ENCODE measurements around the gene LYRM4.
"Not testable (repeated sequence)": the region's sequence is repeated elsewhere in the genome, so short reads cannot be mapped to it uniquely, and the experiment has no call there.

The LYRM4 gene

DNA sequence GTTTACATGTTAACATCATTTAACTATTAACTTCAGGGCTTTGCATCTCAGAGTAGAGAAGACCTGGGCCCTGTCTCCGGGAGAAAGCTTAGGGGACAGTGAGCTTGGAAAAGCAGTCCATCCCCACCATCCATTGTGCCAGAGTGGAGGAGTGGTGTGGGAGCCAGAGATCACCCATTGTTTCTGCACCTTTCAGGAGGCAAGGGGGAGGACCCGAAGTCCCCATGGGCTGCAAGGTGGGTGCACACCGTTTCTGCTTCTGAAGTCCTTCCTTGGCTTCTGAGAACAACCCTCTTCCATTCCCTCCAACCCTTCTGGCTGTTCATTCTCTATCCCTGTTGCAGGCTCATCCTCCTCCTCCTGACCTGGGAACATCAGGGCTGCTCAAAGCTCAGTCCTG, 179.6 kb downstream of the LYRM4 start:
- DNase-seq (ENCODE audit: low read depth), result no peak

DNA sequence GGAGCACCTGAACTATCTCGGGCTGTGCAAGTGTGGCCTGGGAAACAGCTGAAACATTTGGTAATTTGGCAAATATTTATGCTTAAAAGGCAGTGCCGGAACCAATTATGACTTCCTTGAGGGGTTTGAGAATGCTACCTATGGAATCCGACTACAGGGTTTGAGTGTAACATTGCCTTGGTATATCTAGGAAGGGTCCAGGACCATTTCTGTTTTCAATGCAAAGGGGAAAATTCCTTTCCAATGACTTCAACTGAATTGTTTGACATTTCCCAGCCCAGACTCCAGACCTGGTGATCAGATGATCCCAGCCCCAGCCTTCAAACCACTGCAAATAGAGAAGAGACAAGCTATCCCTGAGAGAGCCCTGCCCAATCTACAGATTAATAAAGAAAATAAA, 180.2 kb downstream of the LYRM4 start:
- DNase-seq (ENCODE audit: low read depth), result no peak

DNA sequence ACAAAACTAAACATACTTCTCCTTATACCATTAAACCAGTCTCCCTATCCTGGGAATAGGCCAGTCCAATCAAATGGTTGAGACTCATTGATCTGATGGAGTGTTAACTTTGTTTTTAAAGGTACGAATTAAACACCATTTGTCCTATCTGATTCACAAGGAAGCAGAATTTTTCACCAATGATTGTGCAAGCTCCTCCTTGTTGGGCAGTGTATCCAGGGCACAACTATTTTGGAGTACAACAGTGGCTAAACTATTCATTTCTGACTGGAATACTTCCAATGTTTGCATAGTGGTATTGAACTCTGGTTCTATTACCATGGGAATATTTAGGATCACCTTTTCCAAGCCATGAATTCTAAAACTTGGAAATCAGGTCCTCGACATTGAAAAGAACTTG, 181.1 kb downstream of the LYRM4 start:
- DNase-seq (ENCODE audit: low read depth), result no peak

DNA sequence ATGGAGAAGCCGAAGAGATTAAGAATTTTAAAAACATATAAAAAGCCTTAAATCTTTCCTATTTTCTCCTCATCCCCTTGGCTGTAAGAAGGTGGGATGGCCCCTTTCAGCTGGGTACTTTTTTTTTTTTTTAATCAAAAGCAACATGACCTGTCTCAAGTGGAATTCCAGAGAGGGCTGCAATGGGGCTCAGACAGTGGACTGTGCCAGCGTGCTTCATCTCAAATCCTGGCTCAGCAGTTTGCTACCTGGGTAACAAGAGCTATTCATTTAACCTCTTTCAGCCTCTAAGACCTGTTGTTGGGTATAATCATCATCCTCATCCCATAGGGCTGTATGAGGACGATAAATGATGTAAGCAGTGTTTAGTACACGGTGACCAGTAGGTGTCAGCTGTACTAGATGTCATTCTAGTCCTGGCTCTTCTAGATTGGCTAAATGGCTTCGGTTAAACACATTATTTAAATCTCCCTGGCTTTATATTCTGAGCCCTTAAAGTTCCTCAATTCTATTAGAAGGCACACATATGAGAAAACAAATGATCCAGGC, 182.6 kb downstream of the LYRM4 start:
- DNase-seq (ENCODE audit: low read depth), result no peak

DNA sequence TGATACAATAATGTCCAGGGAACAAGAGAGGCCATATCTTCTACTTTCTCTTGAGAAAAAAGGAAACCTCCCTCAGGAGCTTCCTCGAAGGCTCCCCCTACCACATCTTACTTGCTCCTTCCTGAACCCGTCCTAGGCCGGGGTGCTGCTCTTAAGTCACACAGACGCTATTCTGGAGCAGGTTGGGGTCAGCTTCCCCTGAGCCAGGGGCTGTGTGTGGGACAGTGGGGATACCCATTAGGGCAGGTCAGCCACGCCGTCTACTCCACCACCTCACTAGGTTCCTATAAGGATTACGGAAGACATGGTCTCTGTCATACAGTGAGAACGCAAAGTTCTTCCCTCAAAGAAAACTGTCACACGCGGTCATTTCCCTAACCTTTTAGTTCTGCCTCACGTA, 183.8 kb downstream of the LYRM4 start:
- DNase-seq (ENCODE audit: low read depth), result no peak

DNA sequence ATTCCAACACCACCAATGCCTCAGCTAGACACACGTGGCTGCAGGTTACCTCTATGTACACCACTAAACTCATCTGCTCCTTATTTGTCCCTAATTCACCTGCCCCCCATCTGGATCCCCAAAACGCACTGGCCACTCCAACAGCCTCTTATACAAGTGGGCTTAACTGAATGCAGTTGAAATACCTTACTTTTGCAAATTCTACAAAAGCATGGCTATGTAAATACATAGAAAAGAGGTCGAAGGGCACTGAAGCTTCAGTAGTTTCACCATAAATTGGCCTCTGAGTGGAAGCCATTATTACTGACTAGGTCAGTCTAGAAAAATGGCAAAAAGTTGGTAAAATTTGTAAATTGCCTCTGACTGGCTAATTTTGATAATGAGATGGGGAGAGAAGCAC, 186.8 kb downstream of the LYRM4 start:
- no peak for DNase-seq (ENCODE audit: low read depth)

DNA sequence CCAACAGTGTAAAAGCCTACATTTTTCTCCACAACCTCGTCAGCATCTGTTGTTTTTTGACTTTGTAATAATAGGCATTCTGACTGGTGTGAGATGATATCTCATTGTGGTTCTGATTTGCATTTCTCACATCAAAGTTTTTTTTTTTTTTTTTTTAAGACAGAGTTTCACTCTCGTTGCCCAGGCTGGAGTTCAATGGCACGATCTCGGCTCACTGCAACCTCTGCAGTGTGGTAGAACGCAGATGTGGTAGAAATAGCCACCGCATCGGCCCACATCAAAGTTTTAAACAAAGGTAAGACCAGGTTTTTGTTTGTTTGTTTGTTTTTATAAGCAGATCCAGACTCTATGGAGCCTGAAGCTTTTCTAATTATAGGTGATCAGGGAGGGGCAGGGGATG, 188.3 kb downstream of the LYRM4 start:
- DNase-seq (ENCODE audit: low read depth), result no peak

DNA sequence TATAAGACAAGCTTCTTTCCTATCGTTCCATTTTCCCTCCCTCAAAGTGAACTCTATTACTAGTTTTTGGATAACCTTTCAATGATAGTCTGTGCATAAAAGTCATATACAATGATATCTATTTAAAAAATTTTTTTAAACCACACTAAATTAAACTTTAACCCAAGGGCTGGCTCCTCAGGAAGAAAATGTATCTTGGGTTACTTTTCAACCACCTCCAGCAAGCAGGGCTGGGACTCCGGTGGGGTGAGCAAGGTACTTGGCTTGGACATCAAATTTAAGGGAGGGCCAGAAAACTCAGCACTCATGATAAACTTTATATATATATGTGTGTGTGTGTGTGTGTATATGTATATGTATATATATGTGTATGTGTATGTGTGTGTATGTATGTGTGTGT, 189.5 kb downstream of the LYRM4 start:
- DNase-seq (ENCODE audit: low read depth), result no peak

DNA sequence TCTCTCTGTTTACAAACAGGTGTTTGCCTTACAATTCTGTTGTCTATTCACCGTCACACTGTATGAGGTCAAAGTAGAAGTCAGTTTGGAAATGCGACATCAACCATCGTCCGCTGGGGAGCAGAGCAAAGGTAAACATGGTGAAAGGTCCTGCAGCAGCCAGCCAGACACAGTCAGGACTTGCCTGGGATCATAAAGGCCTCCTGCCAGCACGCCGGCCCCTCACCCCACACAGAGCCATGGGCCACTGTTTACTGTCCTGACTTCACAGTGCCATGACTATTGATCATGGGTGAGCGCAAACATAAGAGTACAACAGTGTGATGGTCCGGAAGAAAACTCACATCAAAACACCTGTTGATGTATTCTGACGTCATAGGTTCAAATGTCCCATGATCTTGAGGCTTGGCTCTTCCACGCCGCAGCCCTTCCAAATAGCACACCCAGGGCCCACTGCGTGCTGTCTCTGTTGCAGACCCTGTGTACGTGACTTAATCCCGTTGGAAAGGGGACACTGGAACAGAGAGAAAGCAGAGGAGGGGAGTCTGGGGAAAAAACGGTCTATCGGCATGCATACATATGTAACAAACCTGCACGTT, 192.5 kb downstream of the LYRM4 start:
- DNase-seq (ENCODE audit: low read depth), result no peak

DNA sequence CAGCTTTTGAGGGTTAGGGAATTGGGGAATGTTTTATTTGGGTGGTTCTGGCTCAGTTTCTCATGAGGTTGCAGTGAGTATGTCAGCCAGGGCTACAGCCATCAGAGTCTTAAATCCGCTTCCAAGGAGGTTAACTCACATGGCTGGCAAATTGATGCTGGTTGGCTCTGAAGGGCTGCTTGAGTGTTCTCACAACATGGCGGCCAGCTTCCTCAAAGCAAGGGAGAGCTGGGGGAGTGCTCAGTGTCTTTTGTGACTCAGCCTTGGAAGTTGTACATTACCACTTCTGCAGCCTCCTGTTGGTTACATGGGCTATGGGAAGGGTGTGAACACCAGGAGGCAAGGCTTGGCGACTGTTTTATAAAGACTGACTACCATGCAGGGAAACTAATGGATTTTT, 193.4 kb downstream of the LYRM4 start:
- DNase-seq (ENCODE audit: low read depth), result no peak

DNA sequence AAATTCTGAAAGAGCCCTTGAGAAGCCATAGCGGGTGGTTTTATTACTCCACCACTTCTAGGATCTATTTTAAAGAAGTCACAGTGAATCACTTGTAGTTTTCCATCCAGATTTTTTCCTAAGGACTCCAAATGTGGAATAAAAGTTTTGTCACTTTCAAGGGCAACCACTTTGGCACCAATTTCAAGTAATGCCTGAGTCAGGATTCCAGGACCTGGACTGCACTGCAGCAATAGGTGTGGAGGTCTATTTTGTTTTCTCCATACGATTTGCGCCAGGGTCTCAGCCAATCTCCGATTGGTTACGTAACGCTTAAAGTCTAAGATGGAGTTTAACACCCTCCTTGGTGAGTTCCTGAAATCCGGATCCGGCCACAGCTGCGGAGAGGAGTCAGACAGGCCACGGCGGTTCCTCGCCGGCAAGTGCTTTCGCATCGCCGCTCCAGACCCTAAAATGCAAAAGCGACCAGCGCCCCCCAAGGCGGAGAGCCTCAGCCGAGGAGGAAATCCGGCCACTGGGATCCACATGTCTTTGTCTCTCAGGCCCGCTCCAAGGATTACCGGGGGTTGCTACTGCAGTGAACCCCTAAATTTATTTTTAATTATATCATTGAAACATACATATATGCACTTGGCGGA, 194.2 kb downstream of the LYRM4 start:
- no peak for DNase-seq (ENCODE audit: low read depth)

DNA sequence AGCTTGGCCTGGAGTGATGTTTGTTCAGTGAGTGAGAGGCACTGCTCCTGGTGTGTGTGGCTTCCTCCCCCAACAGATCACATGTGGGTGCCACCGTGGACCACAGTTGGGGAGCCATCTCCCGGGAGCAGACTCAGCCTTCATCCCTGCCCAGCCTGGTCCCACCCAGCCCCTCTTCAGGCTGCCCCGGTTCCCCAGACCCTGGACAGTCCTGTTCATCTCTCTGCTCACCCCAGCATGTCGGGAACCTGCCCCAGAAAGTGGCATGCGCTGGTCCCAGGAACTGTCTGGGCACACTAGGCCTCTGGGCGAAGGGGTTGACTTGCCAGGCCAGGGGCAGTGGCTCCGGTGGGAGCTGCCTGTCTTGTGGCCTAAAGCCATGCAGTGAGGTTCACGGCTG, 197.1 kb downstream of the LYRM4 start:
- no peak for DNase-seq (ENCODE audit: low read depth)

DNA sequence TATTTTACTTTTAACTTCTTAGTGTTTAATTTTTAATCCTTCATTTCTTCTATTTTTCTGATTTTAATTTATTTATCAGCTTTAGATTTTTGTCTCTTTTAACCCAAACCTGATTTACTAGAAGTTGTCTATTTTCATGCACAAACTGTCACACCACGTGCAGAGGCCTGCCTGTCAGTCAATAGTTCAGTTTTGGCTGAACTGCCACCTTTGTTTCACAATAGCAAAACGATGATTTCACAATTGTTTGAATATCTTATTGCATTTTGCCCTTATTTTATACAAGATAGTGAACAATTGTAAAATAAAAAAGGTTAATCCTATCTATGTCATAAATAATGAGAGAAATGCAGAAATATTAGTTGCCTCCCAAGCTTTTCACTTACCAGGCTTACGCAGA, 199.6 kb downstream of the LYRM4 start:
- DNase-seq (ENCODE audit: low read depth), result no peak

DNA sequence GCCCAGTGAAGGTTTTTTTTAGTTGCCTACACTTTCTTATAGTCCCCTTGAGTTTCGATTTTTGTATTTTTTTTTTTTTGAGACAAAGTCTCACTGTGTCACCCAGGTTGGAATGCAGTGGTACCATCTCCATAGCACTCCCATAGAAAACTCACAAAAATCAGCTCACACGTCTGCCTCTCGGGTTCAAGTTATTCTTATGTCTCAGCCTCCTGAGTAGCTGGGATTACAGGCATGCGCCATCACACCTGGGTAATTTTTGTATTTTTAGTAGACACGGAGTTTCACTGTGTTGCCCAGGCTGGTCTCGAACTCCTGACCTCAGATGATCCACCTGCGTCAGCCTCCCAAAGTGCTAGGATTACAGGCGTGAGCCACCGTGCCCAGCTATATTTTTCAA, 200.3 kb downstream of the LYRM4 start:
- DNase-seq (ENCODE audit: low read depth), result not testable (repeated sequence)

DNA sequence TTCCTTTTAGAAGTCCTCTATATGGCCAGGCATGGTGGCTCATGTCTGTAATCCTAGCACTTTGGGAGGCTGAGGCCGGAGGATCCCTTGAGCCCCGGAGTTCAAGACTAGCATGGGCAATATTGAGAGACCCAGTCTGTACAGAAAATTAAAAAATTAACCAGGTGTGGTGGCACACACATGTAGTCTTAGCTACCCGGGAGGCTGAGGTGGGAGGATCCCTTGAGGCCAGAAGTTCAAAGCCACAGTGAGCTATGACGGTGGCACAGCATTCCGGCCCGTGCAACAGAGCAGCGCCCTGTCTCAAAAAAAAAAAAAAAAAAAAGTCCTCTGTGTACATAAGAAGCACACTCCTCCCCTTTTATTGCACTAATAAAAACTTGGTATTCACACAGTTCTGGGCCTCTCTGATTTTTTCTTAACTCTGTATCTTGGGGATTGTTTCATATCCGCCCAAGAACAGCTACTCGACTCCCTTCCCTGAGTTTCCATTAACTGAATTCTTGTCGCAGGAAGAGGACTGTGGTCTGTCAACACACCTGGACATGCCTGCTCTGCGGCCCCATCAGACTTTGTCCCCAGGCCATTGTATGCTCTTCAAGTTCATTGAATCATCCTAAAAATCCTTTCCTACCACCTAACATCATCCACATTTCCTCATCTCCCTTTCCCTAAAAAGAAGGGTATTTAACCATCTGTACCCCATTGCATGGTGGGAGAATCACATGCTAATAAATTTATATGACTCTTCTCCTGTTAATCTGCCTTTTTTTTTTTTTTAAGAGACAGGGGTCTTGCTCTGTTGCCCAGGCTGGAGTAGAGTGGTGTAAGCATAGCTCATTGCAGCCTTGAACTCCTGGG, 201.5 kb downstream of the LYRM4 start:
- no peak for DNase-seq (ENCODE audit: low read depth)
